Measurements from ENCODE around the gene NOTCH2. TPM values are rescaled to one million over a fixed set of nuclear protein-coding genes. Genes with fewer than 3 reads are reported as not detected.

NOTCH2 gene
- polyA plus RNA-seq, 4 donors: 138 to 158 (median 139) TPM

DNA sequence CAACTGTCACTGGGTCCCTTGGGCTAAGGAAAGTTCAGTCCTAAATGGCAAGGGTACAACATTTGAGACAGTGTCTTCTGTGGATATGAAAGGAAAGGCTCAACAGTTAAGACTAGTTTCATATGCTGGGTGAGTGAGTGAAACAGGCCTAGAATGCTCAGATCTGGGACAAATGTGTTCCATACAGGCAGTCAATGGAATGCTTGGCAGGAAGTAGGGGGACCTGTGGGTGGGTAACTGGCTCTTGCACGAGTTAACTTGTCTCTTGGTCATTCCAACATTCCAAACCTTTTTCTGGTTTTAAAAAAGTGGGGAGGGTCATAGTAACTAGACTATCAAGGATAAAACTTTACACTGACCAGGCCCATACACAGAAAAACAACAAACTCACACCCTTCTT lies 155.4 kb downstream of the NOTCH2 start:
- DNase-seq (ENCODE audit: low read depth in 4 of 4, low spot score in 2 of 4): no peak

- no peak for DNase-seq (ENCODE audit: low read depth in 4 of 4, low spot score in 2 of 4)
Measured at GRCh38 chr1:119912963-119913362, 156.5 kb downstream of the NOTCH2 start.

- DNase-seq (ENCODE audit: low read depth in 4 of 4, low spot score in 2 of 4): no peak
Measured at GRCh38 chr1:119911775-119912174, 157.7 kb downstream of the NOTCH2 start.

- no peak for DNase-seq (ENCODE audit: low read depth in 4 of 4, low spot score in 2 of 4)
Measured at GRCh38 chr1:119910618-119911017, 158.8 kb downstream of the NOTCH2 start.

- DNase-seq (ENCODE audit: low read depth in 4 of 4, low spot score in 2 of 4): no peak
Measured at GRCh38 chr1:119909890-119910596, 159.4 kb downstream of the NOTCH2 start.

- DNase-seq (ENCODE audit: low read depth in 4 of 4, low spot score in 2 of 4): no peak
Measured at GRCh38 chr1:119908661-119909060, 160.8 kb downstream of the NOTCH2 start.

DNA sequence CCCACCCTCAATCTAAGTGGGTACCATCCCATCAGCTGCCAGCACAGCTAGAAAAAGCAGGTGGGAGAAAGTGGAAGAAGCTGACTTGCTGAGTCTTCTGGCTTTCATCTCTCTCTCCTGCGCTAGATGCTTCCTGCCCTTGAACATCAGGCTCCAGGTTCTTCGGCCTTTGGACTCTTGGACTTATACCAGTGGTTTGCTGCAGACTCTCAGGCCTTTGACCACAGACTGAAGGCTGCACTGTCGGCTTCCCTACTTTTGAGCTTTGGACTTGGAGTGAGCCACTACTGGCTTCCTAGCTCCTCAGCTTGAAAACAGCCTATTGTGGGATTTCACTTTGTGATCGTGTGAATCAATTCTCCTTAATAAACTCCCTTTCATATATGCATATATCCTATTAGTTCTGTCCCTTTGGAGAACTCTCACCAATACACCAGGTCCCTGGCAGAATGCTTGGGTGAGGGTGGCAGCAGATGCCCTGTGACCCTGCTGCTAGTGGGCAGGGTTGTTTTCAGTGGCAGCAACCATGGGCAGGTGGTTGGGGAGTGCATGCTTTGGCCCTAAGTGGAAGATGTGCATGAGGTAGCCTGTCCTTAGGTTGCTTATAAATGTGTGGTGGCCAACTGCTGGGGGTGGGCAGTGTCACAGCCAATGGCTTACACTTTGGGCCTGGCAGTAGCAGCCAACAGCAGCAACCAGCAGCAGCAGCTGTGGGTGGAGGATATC lies 162.4 kb downstream of the NOTCH2 start:
- DNase-seq (ENCODE audit: low read depth in 4 of 4, low spot score in 2 of 4): no peak

DNA sequence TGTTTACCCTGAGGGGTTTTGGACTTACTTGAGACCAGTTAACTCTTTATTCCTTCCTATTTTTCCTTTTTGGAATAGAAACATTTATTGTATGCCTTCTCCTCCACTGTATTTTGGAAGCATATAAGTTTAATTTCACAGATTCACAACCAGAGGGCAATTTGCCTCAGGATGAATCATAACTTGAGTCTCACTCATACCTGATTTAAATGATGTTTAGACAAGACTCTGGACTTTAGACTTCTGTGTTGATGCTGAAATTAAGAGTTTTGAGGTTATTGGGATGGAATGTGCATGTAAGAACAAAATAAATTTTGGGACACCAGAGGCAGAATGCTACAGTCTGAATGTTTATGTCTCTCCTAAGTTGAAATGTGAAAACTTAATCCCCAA lies 166.0 kb downstream of the NOTCH2 start:
- no peak for DNase-seq (ENCODE audit: low read depth in 4 of 4, low spot score in 2 of 4)

- DNase-seq (ENCODE audit: low read depth in 4 of 4, low spot score in 2 of 4): no peak
Measured at GRCh38 chr1:119902775-119903442, 166.6 kb downstream of the NOTCH2 start.

DNA sequence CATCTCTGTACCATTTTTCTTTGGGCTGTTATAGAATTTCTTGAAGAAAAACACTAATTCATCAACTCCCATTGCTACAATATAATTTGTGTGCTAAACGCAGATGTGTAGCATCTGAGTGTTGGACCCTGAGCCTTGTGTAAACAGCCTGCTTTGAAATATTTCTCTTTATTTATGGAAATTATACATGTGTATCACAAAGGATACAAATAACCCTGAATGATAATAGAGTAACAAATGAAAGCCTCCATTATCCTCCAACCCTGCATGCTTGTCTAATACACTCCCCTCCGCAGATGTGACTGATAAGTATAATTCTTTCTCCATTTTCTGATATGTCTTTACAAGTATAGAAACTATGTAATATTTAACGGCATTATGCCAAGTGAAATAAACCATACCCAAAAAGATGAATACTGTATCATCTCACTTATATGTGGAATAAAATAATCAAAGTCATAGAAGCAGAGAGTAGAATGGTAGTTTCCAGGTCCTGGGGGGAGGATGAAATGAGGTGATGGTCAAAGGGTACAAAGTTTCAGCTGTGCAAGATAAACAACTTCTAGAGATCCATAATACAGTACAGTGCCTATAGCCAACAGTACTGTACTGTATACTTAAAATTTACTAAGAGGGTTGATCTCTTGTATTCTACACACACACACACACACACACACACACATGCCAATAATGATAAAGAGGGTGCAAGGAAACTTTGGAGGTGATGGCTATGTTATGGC lies 170.3 kb downstream of the NOTCH2 start:
- DNase-seq (ENCODE audit: low read depth in 4 of 4, low spot score in 2 of 4): no peak

GRCh38 chr1:119898530-119898929 lies 170.9 kb downstream of the NOTCH2 start:
- no peak for DNase-seq (ENCODE audit: low read depth in 4 of 4, low spot score in 2 of 4)

- no peak for DNase-seq (ENCODE audit: low read depth in 4 of 4, low spot score in 2 of 4)
Measured at GRCh38 chr1:119896303-119896702, 173.2 kb downstream of the NOTCH2 start, which contains the start of gene ADAM30. Gene ADAM30 (minus strand): TSS chr1:119896515. CDS start chr1:119896336, 179 bp downstream.

DNA sequence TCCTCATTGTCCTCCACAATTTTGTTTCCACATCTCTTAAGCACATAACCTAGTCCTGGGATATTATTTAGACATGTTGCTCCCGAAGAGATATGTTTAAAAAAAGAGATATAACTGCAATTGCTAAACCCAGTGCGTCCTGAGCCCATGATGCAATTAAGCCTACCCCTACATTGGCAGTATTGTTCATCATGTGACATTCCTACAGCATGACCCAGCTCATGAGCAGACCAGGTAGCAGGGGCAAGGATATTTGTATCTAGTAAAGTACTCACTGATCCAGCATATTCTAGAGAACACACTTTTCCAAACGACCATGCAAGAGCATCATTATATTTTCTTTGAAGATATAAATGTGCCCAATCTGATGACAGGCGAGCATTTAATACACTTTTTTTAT lies 174.4 kb downstream of the NOTCH2 start:
- DNase-seq (ENCODE audit: low read depth in 4 of 4, low spot score in 2 of 4): no peak

DNA sequence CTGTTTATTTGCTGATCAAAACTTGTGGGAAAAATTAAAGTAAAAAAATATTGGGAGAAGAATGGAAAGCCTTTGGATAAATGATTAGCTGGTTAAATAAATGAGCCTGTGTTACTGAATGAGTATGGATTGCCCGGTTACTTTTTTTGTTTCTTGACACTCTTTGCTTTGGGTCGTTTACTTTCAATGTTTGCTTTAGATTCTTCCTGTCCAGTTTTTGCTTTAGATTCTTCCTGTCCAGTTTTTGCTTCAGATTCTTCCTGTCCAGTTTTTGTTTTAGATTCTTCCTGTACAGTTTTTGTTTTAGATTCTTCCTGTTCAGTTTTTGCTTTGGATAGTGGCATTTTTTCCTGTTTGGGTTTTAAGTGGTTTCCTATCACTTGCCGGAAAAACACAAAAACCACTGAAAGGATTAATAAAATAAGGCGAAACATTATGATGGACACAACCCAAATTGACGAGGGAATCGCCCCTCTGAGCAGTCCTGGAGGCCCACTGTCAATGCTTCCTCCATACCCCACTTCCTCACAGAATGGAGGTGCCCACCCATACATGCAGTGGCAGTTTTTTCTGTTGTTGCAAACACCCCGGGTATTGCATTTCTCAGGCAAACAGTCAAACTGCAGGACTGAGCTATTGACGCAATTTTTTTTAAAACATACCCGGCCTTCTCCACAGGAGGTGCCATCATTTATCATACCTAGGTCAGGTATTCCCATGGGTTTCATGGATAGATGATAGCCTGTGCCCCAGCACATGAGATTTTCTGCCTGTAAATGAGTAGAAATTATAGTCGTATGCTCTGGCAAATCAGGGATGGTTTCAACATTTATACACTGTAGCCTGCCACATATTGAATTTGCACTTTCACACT lies 175.4 kb downstream of the NOTCH2 start:
- no peak for DNase-seq (ENCODE audit: low read depth in 4 of 4, low spot score in 2 of 4)

DNA sequence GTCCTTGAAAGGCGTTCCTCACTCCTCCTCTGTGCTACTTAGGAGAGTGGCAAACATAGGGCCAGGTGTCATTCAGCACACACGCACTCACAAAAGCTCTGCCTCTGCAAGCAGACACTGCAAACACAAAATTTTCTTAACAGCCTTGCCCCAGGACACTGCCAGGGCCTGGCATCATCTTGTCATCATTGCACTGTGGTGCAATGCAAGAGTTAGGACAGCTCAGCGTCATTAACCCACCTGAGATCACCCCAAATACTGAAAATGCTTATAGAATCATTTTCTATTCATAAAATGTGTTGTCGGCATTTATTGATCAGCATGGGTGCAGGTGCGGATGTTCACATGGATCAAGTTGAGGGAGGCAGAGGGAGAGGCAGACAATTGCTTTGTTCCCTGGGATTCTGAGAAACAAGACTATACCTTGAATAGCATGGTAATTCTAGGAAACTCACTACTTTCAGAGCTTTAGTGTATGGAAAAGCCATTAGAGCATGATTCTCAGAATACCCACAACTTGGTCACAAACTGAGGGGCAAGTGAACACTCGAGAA lies 176.1 kb downstream of the NOTCH2 start:
- no peak for DNase-seq (ENCODE audit: low read depth in 4 of 4, low spot score in 2 of 4)

DNA sequence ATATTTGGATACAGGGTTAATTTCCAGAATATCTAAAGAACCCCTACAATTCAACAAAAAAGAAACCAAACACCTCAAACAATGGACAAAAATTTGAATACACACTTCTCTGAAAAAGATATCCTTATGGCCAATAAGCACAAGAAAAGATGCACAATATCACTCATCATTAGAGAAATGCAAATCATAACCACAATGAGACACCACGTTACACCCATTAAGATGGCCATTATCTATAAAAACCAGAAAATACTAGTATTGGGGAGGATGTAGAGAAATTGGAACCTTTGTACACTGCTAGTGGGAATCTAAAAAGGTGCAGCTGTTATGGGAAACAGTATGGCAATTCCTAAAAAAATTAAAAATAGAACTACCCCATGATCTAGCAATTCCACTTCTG lies 178.1 kb downstream of the NOTCH2 start:
- DNase-seq (ENCODE audit: low read depth in 4 of 4, low spot score in 2 of 4): no peak

DNA sequence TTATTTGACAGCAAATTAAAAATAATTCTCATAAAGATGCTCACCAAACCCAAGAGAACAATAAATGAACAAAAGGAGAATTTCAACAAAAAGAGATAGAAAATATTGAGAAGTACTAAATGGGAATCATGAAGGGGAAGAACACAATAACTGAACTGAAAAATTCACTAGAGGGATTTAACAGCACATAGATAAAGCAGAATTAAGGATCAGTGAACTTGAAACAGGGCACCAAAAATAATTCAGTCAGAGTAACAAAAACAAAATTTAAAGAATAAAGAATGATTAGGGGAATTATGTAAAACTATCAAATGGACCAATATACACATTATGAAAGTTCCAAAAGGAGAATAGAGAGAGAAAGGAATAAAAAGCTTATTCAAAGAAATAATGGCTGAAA lies 181.0 kb downstream of the NOTCH2 start:
- DNase-seq (ENCODE audit: low read depth in 4 of 4, low spot score in 2 of 4): no peak

DNA sequence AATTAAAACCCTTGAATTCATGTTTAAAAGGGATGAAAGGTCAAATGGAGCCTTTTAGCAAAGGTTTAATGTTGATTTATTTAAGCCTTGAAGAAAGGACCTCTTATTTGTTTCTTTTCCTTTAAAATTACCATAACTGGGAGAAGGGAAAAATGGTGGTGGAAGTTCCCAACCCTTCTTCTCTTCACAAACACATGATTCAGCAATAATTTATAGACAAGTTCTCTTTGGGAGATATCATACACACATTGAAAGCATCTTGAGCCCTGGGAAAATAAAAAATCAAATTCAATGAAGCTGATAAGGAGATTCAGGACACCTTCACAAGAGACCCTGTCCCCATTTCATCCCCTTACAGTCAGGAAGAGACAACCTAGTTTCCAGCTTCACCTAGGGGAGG lies 182.0 kb downstream of the NOTCH2 start:
- no peak for DNase-seq (ENCODE audit: low read depth in 4 of 4, low spot score in 2 of 4)

GRCh38 chr1:119885903-119886783 lies 183.3 kb downstream of the NOTCH2 start:
- no peak for DNase-seq (ENCODE audit: low read depth in 4 of 4, low spot score in 2 of 4)
